Measurements from ENCODE around the gene TPCN1.

The TPCN1 gene

GRCh38 chr12:113302886-113303640 lies 81.8 kb downstream of the TPCN1 start:
- no peak overlapping the region for H3K18ac ChIP-seq (ENCODE audit: low read length)
- peak overlapping the region; percentile 6 for H3K27ac ChIP-seq (replicated peaks; ENCODE audit: low read length)
- H3K4me1 ChIP-seq (ENCODE audit: control insufficient read depth in 2 of 2, insufficient read depth in 1 of 2, low read depth in 1 of 2, low read length in 2 of 2): peaks cover 4 to 23% of the 10 kb centered on the region in 2 donors
- WGBS, 2 donors (ENCODE audit: extremely low coverage in 2 of 2, insufficient read length in 2 of 2, insufficient replicate concordance in 1 of 2): no CpG with 5 or more reads among the region's 19 CpGs
- H2BK15ac ChIP-seq (ENCODE audit: low read length): no peak overlapping the region
- peak; percentile 58 for DNase-seq (ENCODE audit: low spot score)
- H3K4me3 ChIP-seq (ENCODE audit: low read length in 2 of 2): no peak overlapping the region
- H3K9ac ChIP-seq (ENCODE audit: low read depth, low read length, poor library complexity): no peak overlapping the region
- no peaks in the 10 kb centered on the region for H3K9me3 ChIP-seq (replicated peaks in 1 of 2; ENCODE audit: control insufficient read depth in 2 of 2, insufficient read depth in 1 of 2, low read depth in 1 of 2, low read length in 2 of 2)
- no peak overlapping the region for H2BK12ac ChIP-seq (ENCODE audit: low read length)
- no peak overlapping the region for H2BK120ac ChIP-seq (ENCODE audit: low read depth, low read length)
- H3K79me1 ChIP-seq (ENCODE audit: low read depth, low read length): no peaks in the 10 kb centered on the region
- no peak overlapping the region for H3K14ac ChIP-seq (ENCODE audit: low read length)
- no peak overlapping the region for H2BK5ac ChIP-seq (ENCODE audit: low read length)
- no peaks in the 10 kb centered on the region for H3K27me3 ChIP-seq (ENCODE audit: control insufficient read depth in 3 of 3, insufficient read depth in 3 of 3, low read depth in 1 of 3, low read length in 3 of 3)
- H4K91ac ChIP-seq (ENCODE audit: low read depth, low read length, poor library complexity): no peak overlapping the region
- no peak overlapping the region for H3K4me2 ChIP-seq (ENCODE audit: insufficient read depth, low read length, poor library complexity, severe bottlenecking)
- H2AFZ ChIP-seq (ENCODE audit: low read length): no peak overlapping the region
- no peak overlapping the region for H3K4ac ChIP-seq (ENCODE audit: low read length)
- H2AK5ac ChIP-seq (ENCODE audit: low read depth, low read length): no peak overlapping the region
- H4K8ac ChIP-seq (ENCODE audit: low read depth, low read length): no peak overlapping the region
- peaks cover 2 to 5% of the 10 kb centered on the region in 2 donors for H3K36me3 ChIP-seq (replicated peaks in 1 of 2; ENCODE audit: control insufficient read depth in 2 of 2, insufficient read depth in 2 of 2, low read length in 2 of 2)
- H3K23ac ChIP-seq (ENCODE audit: low read depth, low read length, poor library complexity): no peak overlapping the region

- WGBS, 2 donors (ENCODE audit: extremely low coverage in 2 of 2, insufficient read length in 2 of 2, insufficient replicate concordance in 1 of 2): no CpG with 5 or more reads among the region's 11 CpGs
- Histone ChIP-seq H2BK5ac (ENCODE audit: low read length) (no peak overlapping the region), H3K4me3 (ENCODE audit: low read length in 2 of 2) (no peak overlapping the region), H3K27ac (replicated peaks; ENCODE audit: low read length) (no peak overlapping the region), H3K9ac (ENCODE audit: low read depth, low read length, poor library complexity) (no peak overlapping the region), H3K79me1 (ENCODE audit: low read depth, low read length) (no peaks in the 10 kb centered on the region), H4K91ac (ENCODE audit: low read depth, low read length, poor library complexity) (no peak overlapping the region), H4K8ac (ENCODE audit: low read depth, low read length) (no peak overlapping the region), H2AFZ (ENCODE audit: low read length) (no peak overlapping the region), H3K4me1 (ENCODE audit: control insufficient read depth in 2 of 2, insufficient read depth in 1 of 2, low read depth in 1 of 2, low read length in 2 of 2) (peaks cover 4 to 13% of the 10 kb centered on the region in 2 donors), H3K9me3 (replicated peaks in 1 of 2; ENCODE audit: control insufficient read depth in 2 of 2, insufficient read depth in 1 of 2, low read depth in 1 of 2, low read length in 2 of 2) (no peaks in the 10 kb centered on the region), H3K27me3 (ENCODE audit: control insufficient read depth in 3 of 3, insufficient read depth in 3 of 3, low read depth in 1 of 3, low read length in 3 of 3) (no peaks in the 10 kb centered on the region), H3K4me2 (ENCODE audit: insufficient read depth, low read length, poor library complexity, severe bottlenecking) (no peak overlapping the region), H2BK12ac (ENCODE audit: low read length) (peak overlapping the region; percentile 43), H2BK120ac (ENCODE audit: low read depth, low read length) (no peak overlapping the region), H2BK15ac (ENCODE audit: low read length) (peak overlapping the region; percentile 84), H3K23ac (ENCODE audit: low read depth, low read length, poor library complexity) (no peak overlapping the region), H3K36me3 (replicated peaks in 1 of 2; ENCODE audit: control insufficient read depth in 2 of 2, insufficient read depth in 2 of 2, low read length in 2 of 2) (peaks cover 2 to 14% of the 10 kb centered on the region in 2 donors), H3K18ac (ENCODE audit: low read length) (peak overlapping the region; percentile 55), H2AK5ac (ENCODE audit: low read depth, low read length) (no peak overlapping the region), H3K4ac (ENCODE audit: low read length) (no peak overlapping the region), H3K14ac (ENCODE audit: low read length) (no peak overlapping the region)
- DNase-seq (ENCODE audit: low spot score): no peak
Measured at GRCh38 chr12:113305281-113305856, 84.1 kb downstream of the TPCN1 start.

GRCh38 chr12:113306382-113306781 lies 85.1 kb downstream of the TPCN1 start:
- Histone ChIP-seq H2AFZ (ENCODE audit: low read length) (no peak overlapping the region), H3K18ac (ENCODE audit: low read length) (peak overlapping the region; percentile 28), H2AK5ac (ENCODE audit: low read depth, low read length) (no peak overlapping the region), H3K27ac (replicated peaks; ENCODE audit: low read length) (no peak overlapping the region), H2BK15ac (ENCODE audit: low read length) (no peak overlapping the region), H3K23ac (ENCODE audit: low read depth, low read length, poor library complexity) (no peak overlapping the region), H3K4me2 (ENCODE audit: insufficient read depth, low read length, poor library complexity, severe bottlenecking) (no peak overlapping the region), H4K8ac (ENCODE audit: low read depth, low read length) (no peak overlapping the region), H2BK5ac (ENCODE audit: low read length) (no peak overlapping the region), H3K9ac (ENCODE audit: low read depth, low read length, poor library complexity) (peak overlapping the region; percentile 18), H3K14ac (ENCODE audit: low read length) (no peak overlapping the region), H3K4me1 (ENCODE audit: control insufficient read depth in 2 of 2, insufficient read depth in 1 of 2, low read depth in 1 of 2, low read length in 2 of 2) (peaks cover 4 to 13% of the 10 kb centered on the region in 2 donors), H3K36me3 (replicated peaks in 1 of 2; ENCODE audit: control insufficient read depth in 2 of 2, insufficient read depth in 2 of 2, low read length in 2 of 2) (peaks cover 2 to 14% of the 10 kb centered on the region in 2 donors), H3K79me1 (ENCODE audit: low read depth, low read length) (no peaks in the 10 kb centered on the region), H2BK120ac (ENCODE audit: low read depth, low read length) (no peak overlapping the region), H3K27me3 (ENCODE audit: control insufficient read depth in 3 of 3, insufficient read depth in 3 of 3, low read depth in 1 of 3, low read length in 3 of 3) (no peaks in the 10 kb centered on the region), H2BK12ac (ENCODE audit: low read length) (no peak overlapping the region), H3K4ac (ENCODE audit: low read length) (no peak overlapping the region), H4K91ac (ENCODE audit: low read depth, low read length, poor library complexity) (no peak overlapping the region), H3K9me3 (replicated peaks in 1 of 2; ENCODE audit: control insufficient read depth in 2 of 2, insufficient read depth in 1 of 2, low read depth in 1 of 2, low read length in 2 of 2) (no peaks in the 10 kb centered on the region), H3K4me3 (ENCODE audit: low read length in 2 of 2) (peak overlapping the region in 1 of 2 donors; percentile 52)
- no CpG with 5 or more reads among the region's 11 CpGs for WGBS, 2 donors (ENCODE audit: extremely low coverage in 2 of 2, insufficient read length in 2 of 2, insufficient replicate concordance in 1 of 2)
- no peak for DNase-seq (ENCODE audit: low spot score)

GRCh38 chr12:113310489-113310888 lies 89.2 kb downstream of the TPCN1 start:
- Histone ChIP-seq H3K9me3 (replicated peaks in 1 of 2; ENCODE audit: control insufficient read depth in 2 of 2, insufficient read depth in 1 of 2, low read depth in 1 of 2, low read length in 2 of 2) (no peaks in the 10 kb centered on the region), H2BK120ac (ENCODE audit: low read depth, low read length) (no peak overlapping the region), H3K23ac (ENCODE audit: low read depth, low read length, poor library complexity) (no peak overlapping the region), H3K4me3 (ENCODE audit: low read length in 2 of 2) (no peak overlapping the region), H3K9ac (ENCODE audit: low read depth, low read length, poor library complexity) (no peak overlapping the region), H2AFZ (ENCODE audit: low read length) (no peak overlapping the region), H4K91ac (ENCODE audit: low read depth, low read length, poor library complexity) (no peak overlapping the region), H2AK5ac (ENCODE audit: low read depth, low read length) (no peak overlapping the region), H3K27ac (replicated peaks; ENCODE audit: low read length) (no peak overlapping the region), H2BK5ac (ENCODE audit: low read length) (no peak overlapping the region), H3K27me3 (ENCODE audit: control insufficient read depth in 3 of 3, insufficient read depth in 3 of 3, low read depth in 1 of 3, low read length in 3 of 3) (no peaks in the 10 kb centered on the region), H3K4me2 (ENCODE audit: insufficient read depth, low read length, poor library complexity, severe bottlenecking) (no peak overlapping the region), H3K14ac (ENCODE audit: low read length) (no peak overlapping the region), H3K18ac (ENCODE audit: low read length) (no peak overlapping the region), H2BK12ac (ENCODE audit: low read length) (no peak overlapping the region), H4K8ac (ENCODE audit: low read depth, low read length) (no peak overlapping the region), H3K4me1 (ENCODE audit: control insufficient read depth in 2 of 2, insufficient read depth in 1 of 2, low read depth in 1 of 2, low read length in 2 of 2) (peaks cover 0 to 8% of the 10 kb centered on the region in 2 donors), H3K4ac (ENCODE audit: low read length) (no peak overlapping the region), H2BK15ac (ENCODE audit: low read length) (no peak overlapping the region), H3K36me3 (replicated peaks in 1 of 2; ENCODE audit: control insufficient read depth in 2 of 2, insufficient read depth in 2 of 2, low read length in 2 of 2) (peaks cover 2 to 27% of the 10 kb centered on the region in 2 donors), H3K79me1 (ENCODE audit: low read depth, low read length) (no peaks in the 10 kb centered on the region)
- no peak for DNase-seq (ENCODE audit: low spot score)
- no CpG with 5 or more reads among the region's 1 CpG for WGBS, 2 donors (ENCODE audit: extremely low coverage in 2 of 2, insufficient read length in 2 of 2, insufficient replicate concordance in 1 of 2)
